Mesothelial cell of epicardium (in vitro differentiated cells): ENCODE results near the gene VAT1L. TPM values are rescaled to one million over a fixed set of nuclear protein-coding genes. Genes with fewer than 3 reads are reported as not detected.

Experiments
- DNase-seq, 2 experiments: peaks; one replicate each; pipeline ENCODE4 v3.0.0; 2021; ENCODE audit warnings: low spot score in 2 of 2; ENCODE audit not compliant: unreplicated experiment in 2 of 2
- H3K27ac Mint-ChIP-seq: 2 replicates; pipeline ENCODE4 v1.8.0; 2021; ENCODE audit warnings: mixed read lengths
- H3K27me3 Mint-ChIP-seq: 2 replicates; pipeline ENCODE4 v1.8.0; 2021; ENCODE audit warnings: low read depth, mixed read lengths
- H3K36me3 Mint-ChIP-seq: 2 replicates; pipeline ENCODE4 v1.8.0; 2021; ENCODE audit warnings: mixed read lengths
- H3K4me1 Mint-ChIP-seq: 2 replicates; pipeline ENCODE4 v1.8.0; 2021; ENCODE audit warnings: mixed read lengths
- H3K4me3 Mint-ChIP-seq: 2 replicates; pipeline ENCODE4 v1.8.0; 2021; ENCODE audit warnings: mild to moderate bottlenecking, moderate library complexity, mixed read lengths
- H3K9me3 Mint-ChIP-seq: 2 replicates; pipeline ENCODE4 v1.8.0; 2021; ENCODE audit warnings: mixed read lengths
- CTCF ChIP-seq: fragments of 200-600 bp; sonication (generic); IDR thresholded peaks from one replicate; pipeline ENCODE4 v1.5.0; 2021; ENCODE audit warnings: antibody characterized with exemption; ENCODE audit not compliant: unreplicated experiment
- total RNA-seq: library from RNA; stranded (reverse); gene quantifications from 3 replicates; pipeline ENCODE4 v1.2.1, GENCODE V29; 2021

The VAT1L gene
- total RNA-seq, 1 donor from 2014 or later, result 6.3 TPM

GRCh38 chr16:77882358-77882757 lies 94.0 kb downstream of the VAT1L start:
- TF ChIP-seq CTCF, result no peak
- H3K9me3 Mint-ChIP-seq, result peaks cover 5% of the 10 kb centered on the region
- no peak overlapping the region for H3K27ac Mint-ChIP-seq
- H3K27me3 Mint-ChIP-seq, result no peaks in the 10 kb centered on the region
- DNase-seq, result no peak
- H3K36me3 Mint-ChIP-seq, result no peaks in the 10 kb centered on the region
- peaks cover 2% of the 10 kb centered on the region for H3K4me1 Mint-ChIP-seq
- H3K4me3 Mint-ChIP-seq, result no peak overlapping the region

- Mint-ChIP-seq H3K4me1 (no peaks in the 10 kb centered on the region), H3K27me3 (no peaks in the 10 kb centered on the region), H3K36me3 (no peaks in the 10 kb centered on the region), H3K9me3 (peaks cover 5% of the 10 kb centered on the region), H3K4me3 (no peak overlapping the region), H3K27ac (no peak overlapping the region)
- DNase-seq, result no peak
- no peak for TF ChIP-seq CTCF
These were observed 97.4 kb downstream of the VAT1L start for GRCh38 chr16:77885571-77886295.

GRCh38 chr16:77888871-77889270 lies 100.5 kb downstream of the VAT1L start:
- no peak for DNase-seq
- H3K4me1 Mint-ChIP-seq, result no peaks in the 10 kb centered on the region
- H3K9me3 Mint-ChIP-seq, result peaks cover 5% of the 10 kb centered on the region
- peaks cover 9% of the 10 kb centered on the region for H3K27me3 Mint-ChIP-seq
- TF ChIP-seq CTCF, result no peak
- H3K27ac Mint-ChIP-seq, result no peak overlapping the region
- H3K36me3 Mint-ChIP-seq, result no peaks in the 10 kb centered on the region
- H3K4me3 Mint-ChIP-seq, result no peak overlapping the region

- DNase-seq, result no peak
- H3K9me3 Mint-ChIP-seq, result peaks cover 5% of the 10 kb centered on the region
- no peak for TF ChIP-seq CTCF
- H3K27ac Mint-ChIP-seq, result no peak overlapping the region
- no peak overlapping the region for H3K4me3 Mint-ChIP-seq
- no peaks in the 10 kb centered on the region for H3K36me3 Mint-ChIP-seq
- no peaks in the 10 kb centered on the region for H3K4me1 Mint-ChIP-seq
- H3K27me3 Mint-ChIP-seq, result peaks cover 12% of the 10 kb centered on the region
These were observed 101.7 kb downstream of the VAT1L start for GRCh38 chr16:77890075-77890474.

- Mint-ChIP-seq H3K27ac (no peak overlapping the region), H3K4me1 (peaks cover 24% of the 10 kb centered on the region), H3K36me3 (no peaks in the 10 kb centered on the region), H3K4me3 (no peak overlapping the region), H3K27me3 (peaks cover 12% of the 10 kb centered on the region), H3K9me3 (no peaks in the 10 kb centered on the region)
- TF ChIP-seq CTCF, result no peak
- no peak for DNase-seq
These were observed 105.8 kb downstream of the VAT1L start for GRCh38 chr16:77894162-77894561.
